ENCODE results near the gene STATH. TPM values are rescaled to one million over a fixed set of nuclear protein-coding genes. Genes with fewer than 3 reads are reported as not detected.

STATH gene
- total RNA-seq (2021; ENCODE audit: unreplicated experiment) = not detected
- not detected for polyA plus RNA-seq (2012; ENCODE audit: insufficient read length)
- not detected for Bru-seq, nascent RNA
- not detected for BruChase-seq, experiment 1, labeled RNA remaining after a 2-hour chase
- BruChase-seq, experiment 2, labeled RNA remaining after a 6-hour chase = not detected
- long read RNA-seq = 0 reads

- ChIA-PET POLR2A (no interaction called here), CTCF (no interaction called here)
- Histone ChIP-seq H3K4me1 (ENCODE audit: control insufficient read depth, insufficient read depth, low read length) (no peaks in the 10 kb centered on the region), H3K4me3 (ENCODE audit: low read depth in 2 of 2, low read length in 2 of 2) (no peak within 1 kb of the TSS), H3K9me3 (ENCODE audit: control insufficient read depth, insufficient read depth, low read depth, low read length) (no peaks in the 10 kb centered on the region), H3K27ac (ENCODE audit: low read length) (no peak within 1 kb of the TSS), H3K27me3 (ENCODE audit: control insufficient read depth, insufficient read depth, low read length) (no peaks in the 10 kb centered on the region), H3K36me3 (ENCODE audit: control insufficient read depth, insufficient read depth, low read length) (no peaks in the 10 kb centered on the region)
- TF ChIP-seq REST (IDR thresholded peaks at IDR 0.05; ENCODE audit: insufficient read depth in 1 of 2, low read depth in 2 of 2, low read length in 1 of 2) = no peak
- no peak for TF ChIP-seq TCF7L2 (IDR thresholded peaks at IDR 0.05; ENCODE audit: low read depth, low read length)
- TF ChIP-seq CTCF (IDR thresholded peaks at IDR 0.05) = no peak
- TF ChIP-seq POLR2AphosphoS5 (IDR thresholded peaks at IDR 0.05; ENCODE audit: low read depth, low read length) = no peak
- in situ Hi-C loops (cut with HindIII; ENCODE audit: low pct_unique_long_range_greater_than_20kb, low sequenced_read_pairs) (no loop called here), intact Hi-C loops (cut with micrococcal nuclease; ENCODE audit: unreplicated experiment) (no loop called here)
- DNase-seq (ENCODE audit: low read depth, low spot score) (no peak), ATAC-seq (no peak)
- no TSS peak for BruUV-seq (replicated peaks)
These were observed at the start of gene STATH for GRCh38 chr4:69995526-69996016. TSS of gene STATH (plus strand) at chr4:69995966. CDS start at chr4:69998438, 2,472 bp downstream.

GRCh38 chr4:69951602-69952001 lies 44.2 kb upstream of the STATH start:
- no peak overlapping the region for H3K4me3 ChIP-seq (ENCODE audit: low read depth in 2 of 2, low read length in 2 of 2)
- ATAC-seq (no peak), DNase-seq (ENCODE audit: low read depth, low spot score) (no peak)
- ChIA-PET POLR2A (no interaction called here), CTCF (no interaction called here)
- H3K27ac ChIP-seq (ENCODE audit: low read length) = no peak overlapping the region
- in situ Hi-C loops (cut with HindIII; ENCODE audit: low pct_unique_long_range_greater_than_20kb, low sequenced_read_pairs) = no loop called here
- TF ChIP-seq REST (IDR thresholded peaks at IDR 0.05; ENCODE audit: insufficient read depth in 1 of 2, low read depth in 2 of 2, low read length in 1 of 2) = no peak
- no peak for TF ChIP-seq SIN3A (IDR thresholded peaks at IDR 0.05; ENCODE audit: borderline replicate concordance, insufficient read depth, low read depth, low read length)
- TF ChIP-seq TCF7L2 (IDR thresholded peaks at IDR 0.05; ENCODE audit: low read depth, low read length) = no peak
- TF ChIP-seq CTCF (IDR thresholded peaks at IDR 0.05) = no peak
- BruUV-seq (replicated peaks) = no TSS peak
- intact Hi-C loops (cut with micrococcal nuclease; ENCODE audit: unreplicated experiment) = no loop called here
- no peaks in the 10 kb centered on the region for H3K4me1 ChIP-seq (ENCODE audit: control insufficient read depth, insufficient read depth, low read length)
- no peaks in the 10 kb centered on the region for H3K27me3 ChIP-seq (ENCODE audit: control insufficient read depth, insufficient read depth, low read length)
- no peaks in the 10 kb centered on the region for H3K36me3 ChIP-seq (ENCODE audit: control insufficient read depth, insufficient read depth, low read length)
- no peaks in the 10 kb centered on the region for H3K9me3 ChIP-seq (ENCODE audit: control insufficient read depth, insufficient read depth, low read depth, low read length)

Data from Panc1 (cell line).